EH (cell line): ENCODE data around the gene GRIA1.

Experiments used
- DNase-seq: peaks from one replicate; pipeline ENCODE4 v3.0.0-alpha.2; 2015; ENCODE audit warnings: low read depth

The GRIA1 gene

GRCh38 chr5:153551537-153552079 lies 61.1 kb downstream of the GRIA1 start:
- DNase-seq, result peak; percentile 97

GRCh38 chr5:153552886-153553285 lies 62.4 kb downstream of the GRIA1 start:
- peak; percentile 84 for DNase-seq

- no peak for DNase-seq
Observed at GRCh38 chr5:153555420-153556114, 65.1 kb downstream of the GRIA1 start.

GRCh38 chr5:153558957-153559356 lies 68.5 kb downstream of the GRIA1 start:
- DNase-seq, result no peak

- peak; percentile 79 for DNase-seq
Observed at GRCh38 chr5:153559926-153560325, 69.5 kb downstream of the GRIA1 start.

- peak; percentile 93 for DNase-seq
Observed at GRCh38 chr5:153562189-153562588, 71.7 kb downstream of the GRIA1 start.

- DNase-seq, result peak; percentile 87
Observed at GRCh38 chr5:153565822-153566221, 75.4 kb downstream of the GRIA1 start.

GRCh38 chr5:153569036-153569435 lies 78.6 kb downstream of the GRIA1 start:
- peak; percentile 31 for DNase-seq

GRCh38 chr5:153571162-153571561 lies 80.7 kb downstream of the GRIA1 start:
- DNase-seq, result no peak

GRCh38 chr5:153572411-153573145 lies 82.1 kb downstream of the GRIA1 start:
- no peak for DNase-seq

GRCh38 chr5:153573326-153574033 lies 83.0 kb downstream of the GRIA1 start:
- no peak for DNase-seq

- DNase-seq, result peak; percentile 23
Observed at GRCh38 chr5:153584126-153584959, 93.9 kb downstream of the GRIA1 start.

GRCh38 chr5:153584960-153585359 lies 94.5 kb downstream of the GRIA1 start:
- DNase-seq, result no peak

GRCh38 chr5:153585622-153586277 lies 95.3 kb downstream of the GRIA1 start:
- DNase-seq, result no peak

- DNase-seq, result no peak
Observed at GRCh38 chr5:153592081-153592480, 101.6 kb downstream of the GRIA1 start.

- DNase-seq, result no peak
Observed at GRCh38 chr5:153594785-153595184, 104.3 kb downstream of the GRIA1 start.

- DNase-seq, result no peak
Observed at GRCh38 chr5:153598099-153598498, 107.6 kb downstream of the GRIA1 start.

GRCh38 chr5:153601377-153601776 lies 110.9 kb downstream of the GRIA1 start:
- DNase-seq, result no peak

GRCh38 chr5:153605386-153605785 lies 114.9 kb downstream of the GRIA1 start:
- DNase-seq, result no peak

- no peak for DNase-seq
Observed at GRCh38 chr5:153610009-153610408, 119.5 kb downstream of the GRIA1 start.

- DNase-seq, result no peak
Observed at GRCh38 chr5:153610811-153611210, 120.3 kb downstream of the GRIA1 start.
